ENCODE data around the gene DGCR2. TPM values are rescaled to one million over a fixed set of nuclear protein-coding genes. Genes with fewer than 3 reads are reported as not detected.

Gene DGCR2
- total and polyA plus RNA-seq, 12 donors, result 24.3 to 70.1 (median 51.9) TPM

GRCh38 chr22:19082793-19083192, 39.4 kb downstream of the DGCR2 start:
- H3K36me3 ChIP-seq (replicated peaks in 1 of 2), result peaks cover 0 to 5% of the 10 kb centered on the region in 2 donors
- intact Hi-C loops (cut with DNase I), result no loop called here
- no peaks in the 10 kb centered on the region for H3K27me3 ChIP-seq
- H3K9me3 ChIP-seq (replicated peaks in 1 of 3), result no peaks in the 10 kb centered on the region
- TF ChIP-seq POLR2A (IDR thresholded peaks at IDR 0.05) (no peak), CTCF (IDR thresholded peaks at IDR 0.05) (no peak)
- H3K4me3 ChIP-seq, result no peak overlapping the region
- peaks cover 16 to 17% of the 10 kb centered on the region in 2 donors for H3K4me1 ChIP-seq (replicated peaks in 1 of 2)
- no peak overlapping the region for H3K27ac ChIP-seq
- peak in 1 of 7 donors; percentile 29 for DNase-seq
- 73 to 92% (median 85%) methylated on average over 13 of the region's 13 CpGs for WGBS, 4 donors

- TF ChIP-seq CTCF (IDR thresholded peaks at IDR 0.05) (no peak), POLR2A (IDR thresholded peaks at IDR 0.05) (no peak)
- no peaks in the 10 kb centered on the region for H3K27me3 ChIP-seq
- peak in 1 of 7 donors; percentile 50 for DNase-seq
- peaks cover 0 to 5% of the 10 kb centered on the region in 2 donors for H3K36me3 ChIP-seq (replicated peaks in 1 of 2)
- H3K4me3 ChIP-seq, result no peak overlapping the region
- H3K27ac ChIP-seq, result no peak overlapping the region
- intact Hi-C loops (cut with DNase I), result no loop called here
- peaks cover 16 to 17% of the 10 kb centered on the region in 2 donors for H3K4me1 ChIP-seq (replicated peaks in 1 of 2)
- WGBS, 4 donors, result 68 to 72% (median 71%) methylated on average over 3 of the region's 3 CpGs
- no peaks in the 10 kb centered on the region for H3K9me3 ChIP-seq (replicated peaks in 1 of 3)
Measured at GRCh38 chr22:19082101-19082500, 40.1 kb downstream of the DGCR2 start.

DNA sequence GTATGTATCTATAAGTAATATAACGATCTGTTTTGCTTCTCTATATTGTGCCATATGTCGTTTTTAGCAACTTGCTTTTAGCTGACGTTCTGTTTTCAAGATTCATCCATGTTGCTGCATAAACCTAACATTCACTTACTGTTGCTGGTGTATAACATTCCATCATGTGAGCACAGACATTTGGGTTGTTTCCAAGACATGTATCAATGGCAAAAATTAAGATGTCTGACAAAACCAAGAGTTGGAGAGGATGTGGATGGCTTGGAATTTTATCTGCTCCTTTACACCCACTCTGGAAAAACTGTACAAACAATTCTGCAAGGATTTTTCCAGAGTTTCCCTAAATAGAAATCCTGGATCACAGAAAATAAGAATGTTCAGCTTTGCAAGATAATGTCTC, 40.9 kb downstream of the DGCR2 start:
- Histone ChIP-seq H3K9me3 (replicated peaks in 1 of 3) (no peaks in the 10 kb centered on the region), H3K36me3 (replicated peaks in 1 of 2) (peaks cover 0 to 5% of the 10 kb centered on the region in 2 donors), H3K27me3 (no peaks in the 10 kb centered on the region), H3K4me3 (no peak overlapping the region), H3K27ac (no peak overlapping the region), H3K4me1 (replicated peaks in 1 of 2) (peaks cover 10 to 14% of the 10 kb centered on the region in 2 donors)
- intact Hi-C loops (cut with DNase I), result no loop called here
- DNase-seq, result no peak
- 84 to 90% (median 88%) methylated on average over 3 of the region's 3 CpGs for WGBS, 4 donors
- TF ChIP-seq POLR2A (IDR thresholded peaks at IDR 0.05) (no peak), CTCF (IDR thresholded peaks at IDR 0.05) (no peak)

GRCh38 chr22:19080853-19081252, 41.4 kb downstream of the DGCR2 start:
- intact Hi-C loops (cut with DNase I), result no loop called here
- H3K4me3 ChIP-seq, result no peak overlapping the region
- 96 to 100% (median 98%) methylated on average over 2 to 3 of the region's 3 CpGs for WGBS, 4 donors
- no peak for TF ChIP-seq POLR2A (IDR thresholded peaks at IDR 0.05)
- TF ChIP-seq CTCF (IDR thresholded peaks at IDR 0.05), result no peak
- no peaks in the 10 kb centered on the region for H3K9me3 ChIP-seq (replicated peaks in 1 of 3)
- DNase-seq, result no peak
- peaks cover 0 to 5% of the 10 kb centered on the region in 2 donors for H3K36me3 ChIP-seq (replicated peaks in 1 of 2)
- peaks cover 6 to 9% of the 10 kb centered on the region in 2 donors for H3K4me1 ChIP-seq (replicated peaks in 1 of 2)
- H3K27ac ChIP-seq, result no peak overlapping the region
- H3K27me3 ChIP-seq, result no peaks in the 10 kb centered on the region

All from adrenal gland (tissue), 12 donors.